ENCODE results near the gene CCDC169. TPM values are rescaled to one million over a fixed set of nuclear protein-coding genes. Genes with fewer than 3 reads are reported as not detected.

The CCDC169 gene
- total RNA-seq, 1 experiment from 2014 or later: 8.5 TPM

Other genes starting within 250 kb of the CCDC169 start
- gene DCLK1, start 166.4 kb downstream of the CCDC169 start, total RNA-seq (2014; rRNA removed; shearing (Covaris generic)): 17.0 and 17.9 TPM in 2 replicates
- 2.4 and 2.7 TPM in 2 replicates for gene SOHLH2, start 83.3 kb downstream of the CCDC169 start, total RNA-seq (2014; rRNA removed; shearing (Covaris generic))
- gene SPART, start 48.6 kb upstream of the CCDC169 start, total RNA-seq (2014; rRNA removed; shearing (Covaris generic)): 130 and 136 TPM in 2 replicates
- gene CCNA1, start 134.7 kb upstream of the CCDC169 start, total RNA-seq (2014; rRNA removed; shearing (Covaris generic)): 2.1 and 2.6 TPM in 2 replicates